Inflammatory macrophage treated with lipopolysaccharide for 4 hours (primary cell): Measurements from ENCODE around the gene MAP3K9.
"Not testable (repeated sequence)": the region's sequence is repeated elsewhere in the genome, so short reads cannot be mapped to it uniquely, and the experiment has no call there.

Source experiments
- DNase-seq: peaks from one replicate; pipeline ENCODE4 v3.0.0-alpha.2; 2020

MAP3K9 gene

GRCh38 chr14:70809225-70810219, at the start of gene MAP3K9:
Gene MAP3K9, minus strand, starts transcription at chr14:70809513. Its CDS starts 342 bp downstream, at chr14:70809171.
- peak; percentile 52 for DNase-seq

- no peak for DNase-seq
Measured at GRCh38 chr14:70858641-70859040, 49.3 kb upstream of the MAP3K9 start.

GRCh38 chr14:70857496-70857890, 48.2 kb upstream of the MAP3K9 start:
- DNase-seq, result no peak

GRCh38 chr14:70856851-70857495, 47.7 kb upstream of the MAP3K9 start:
- DNase-seq, result no peak

- DNase-seq, result no peak
Measured at GRCh38 chr14:70855486-70855885, 46.2 kb upstream of the MAP3K9 start.

GRCh38 chr14:70853658-70854057, 44.3 kb upstream of the MAP3K9 start:
- not testable (repeated sequence) for DNase-seq

GRCh38 chr14:70847406-70848090, 38.2 kb upstream of the MAP3K9 start:
- DNase-seq, result no peak

GRCh38 chr14:70845601-70846000, 36.3 kb upstream of the MAP3K9 start:
- DNase-seq, result peak; percentile 38

GRCh38 chr14:70842851-70843462, 33.6 kb upstream of the MAP3K9 start:
- no peak for DNase-seq

- no peak for DNase-seq
Measured at GRCh38 chr14:70838076-70838475, 28.8 kb upstream of the MAP3K9 start.

- DNase-seq, result no peak
Measured at GRCh38 chr14:70836946-70837345, 27.6 kb upstream of the MAP3K9 start.

GRCh38 chr14:70833884-70834283, 24.6 kb upstream of the MAP3K9 start:
- DNase-seq, result no peak

- no peak for DNase-seq
Measured at GRCh38 chr14:70832561-70833305, 23.4 kb upstream of the MAP3K9 start.

GRCh38 chr14:70830998-70831781, 21.9 kb upstream of the MAP3K9 start:
- peak; percentile 43 for DNase-seq

GRCh38 chr14:70828188-70828587, 18.9 kb upstream of the MAP3K9 start:
- no peak for DNase-seq

- DNase-seq, result no peak
Measured at GRCh38 chr14:70827752-70828151, 18.4 kb upstream of the MAP3K9 start.

GRCh38 chr14:70827347-70827746, 18.0 kb upstream of the MAP3K9 start:
- DNase-seq, result no peak

- DNase-seq, result no peak
Measured at GRCh38 chr14:70823281-70823680, 14.0 kb upstream of the MAP3K9 start.

- no peak for DNase-seq
Measured at GRCh38 chr14:70822530-70823185, 13.3 kb upstream of the MAP3K9 start.
